ENCODE data around the gene AGBL2. TPM values are rescaled to one million over a fixed set of nuclear protein-coding genes. Genes with fewer than 3 reads are reported as not detected.

The AGBL2 gene
- total RNA-seq, 1 experiment from 2014 or later = 3.0 TPM

DNA sequence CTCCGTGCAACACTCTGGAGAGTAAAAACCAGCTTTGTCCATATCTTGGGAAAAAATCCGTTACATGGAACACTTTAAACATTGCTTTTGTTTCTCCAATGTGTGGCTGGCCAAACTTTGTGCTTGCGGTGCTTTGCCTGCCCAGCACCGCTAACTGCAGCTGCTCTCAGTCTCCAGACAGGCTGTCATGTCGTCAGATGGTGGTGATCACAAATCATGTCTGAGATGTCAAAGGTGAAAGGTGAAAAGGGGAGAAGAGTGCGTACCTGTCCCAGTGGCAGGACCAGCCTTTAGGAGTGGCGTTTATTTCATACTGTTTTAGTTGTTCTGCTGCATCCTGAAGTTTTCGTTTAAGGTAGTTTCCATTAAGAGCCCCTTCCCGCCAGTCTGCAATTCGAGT, 17.1 kb upstream of the AGBL2 start:
- no peak overlapping the region for H3K27ac Mint-ChIP-seq
- no peak for DNase-seq
- TF ChIP-seq, protein P1, sequence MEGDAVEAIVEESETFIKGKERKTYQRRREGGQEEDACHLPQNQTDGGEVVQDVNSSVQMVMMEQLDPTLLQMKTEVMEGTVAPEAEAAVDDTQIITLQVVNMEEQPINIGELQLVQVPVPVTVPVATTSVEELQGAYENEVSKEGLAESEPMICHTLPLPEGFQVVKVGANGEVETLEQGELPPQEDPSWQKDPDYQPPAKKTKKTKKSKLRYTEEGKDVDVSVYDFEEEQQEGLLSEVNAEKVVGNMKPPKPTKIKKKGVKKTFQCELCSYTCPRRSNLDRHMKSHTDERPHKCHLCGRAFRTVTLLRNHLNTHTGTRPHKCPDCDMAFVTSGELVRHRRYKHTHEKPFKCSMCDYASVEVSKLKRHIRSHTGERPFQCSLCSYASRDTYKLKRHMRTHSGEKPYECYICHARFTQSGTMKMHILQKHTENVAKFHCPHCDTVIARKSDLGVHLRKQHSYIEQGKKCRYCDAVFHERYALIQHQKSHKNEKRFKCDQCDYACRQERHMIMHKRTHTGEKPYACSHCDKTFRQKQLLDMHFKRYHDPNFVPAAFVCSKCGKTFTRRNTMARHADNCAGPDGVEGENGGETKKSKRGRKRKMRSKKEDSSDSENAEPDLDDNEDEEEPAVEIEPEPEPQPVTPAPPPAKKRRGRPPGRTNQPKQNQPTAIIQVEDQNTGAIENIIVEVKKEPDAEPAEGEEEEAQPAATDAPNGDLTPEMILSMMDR (conservative IDR thresholded peaks at IDR 0.05) = no peak

More for the DNA sequence above, 17.1 kb upstream of the AGBL2 start:
- Histone ChIP-seq H3K27ac (ENCODE audit: insufficient read length, low read depth, low read length) (no peak overlapping the region), H3K27me3 (ENCODE audit: insufficient read depth, low read length) (no peaks in the 10 kb centered on the region), H3K79me1 (ENCODE audit: insufficient read depth, low read depth, low read length, poor library complexity, severe bottlenecking) (no peaks in the 10 kb centered on the region), H2BK5ac (ENCODE audit: insufficient read length, low read length) (no peak overlapping the region), H4K20me1 (ENCODE audit: control insufficient read depth, insufficient read depth, insufficient read length) (no peaks in the 10 kb centered on the region), H3K79me2 (ENCODE audit: insufficient read depth, low read length) (no peaks in the 10 kb centered on the region), H2AFZ (ENCODE audit: low read length) (no peak overlapping the region), H2BK12ac (ENCODE audit: insufficient read length, low read depth, low read length) (no peak overlapping the region), H2AK5ac (ENCODE audit: insufficient read length, low read length) (no peak overlapping the region), H3K18ac (ENCODE audit: insufficient read length, low read depth, low read length) (no peak overlapping the region), H3K4me2 (ENCODE audit: insufficient read depth, insufficient read length, low read length) (no peak overlapping the region), H3K56ac (ENCODE audit: insufficient read length, low read depth, low read length) (no peak overlapping the region), H3T11ph (ENCODE audit: low read length) (no peak overlapping the region), H2BK120ac (ENCODE audit: low read depth, low read length, poor library complexity, severe bottlenecking) (no peak overlapping the region), H3K9ac (ENCODE audit: extremely low read depth, insufficient read length, low read length) (no peak overlapping the region), H2BK15ac (ENCODE audit: low read depth, low read length) (no peak overlapping the region), H3K23ac (ENCODE audit: insufficient read length, low read depth, low read length) (no peak overlapping the region), H3K23me2 (ENCODE audit: insufficient read length, low read depth, low read length, poor library complexity, severe bottlenecking) (no peaks in the 10 kb centered on the region), H3K14ac (ENCODE audit: insufficient read depth, low read length) (no peak overlapping the region), H2BK20ac (ENCODE audit: low read depth, low read length, poor library complexity, severe bottlenecking) (no peak overlapping the region), H4K91ac (ENCODE audit: insufficient read length, low read depth, low read length) (no peak overlapping the region), H3K4ac (ENCODE audit: low read depth, low read length) (no peak overlapping the region), H3K4me1 (ENCODE audit: insufficient read depth, low read length) (no peaks in the 10 kb centered on the region), H4K5ac (ENCODE audit: insufficient read length, low read depth, low read length) (no peak overlapping the region), H4K8ac (replicated peaks; ENCODE audit: insufficient read length, low read depth, low read length) (no peak overlapping the region), H3K9me3 (ENCODE audit: control insufficient read depth, low read depth, low read length) (no peaks in the 10 kb centered on the region)
- Mint-ChIP-seq H3K36me3 (ENCODE audit: insufficient read depth in 1 of 3, low read depth in 3 of 3) (peaks cover 57 to 97% (median 85%) of the 10 kb centered on the region in 3 experiments), H3K9me3 (no peaks in the 10 kb centered on the region), H3K4me1 (no peaks in the 10 kb centered on the region), H3K27me3 (ENCODE audit: low read depth) (no peaks in the 10 kb centered on the region), H3K4me3 (no peak overlapping the region)
- WGBS (ENCODE audit: extremely low coverage, insufficient read length, low lambda C conversion rate) = no CpG with 5 or more reads among the region's 10 CpGs

All from H9 (cell line).